ENCODE data around the gene FOXA2.

GRCh38 chr20:22620342-22620741 is 36.0 kb upstream of the FOXA2 start:
- TF ChIP-seq CTCF (IDR thresholded peaks at IDR 0.05) (no peak), POLR2A (IDR thresholded peaks at IDR 0.05) (no peak)

Measured in Peyer's patch (tissue), 4 donors.